Transverse colon (tissue), 3 donors: ENCODE data around the gene SCN8A.

Experiments
- CTCF ChIP-seq, 5 experiments: fragments of 200-600 bp in 3 of 5; fragments of 450-650 bp in 2 of 5; sonication (generic) in 3 of 5; IDR thresholded peaks; 1 replicate in 2 of 5; 2 replicates in 3 of 5; pipeline ENCODE4 v1.5.1; 2016 to 2017; ENCODE audit warnings: antibody characterized with exemption in 5 of 5, inconsistent platforms in 3 of 5, mild to moderate bottlenecking in 2 of 5, moderate library complexity in 1 of 5
- POLR2A ChIP-seq: fragments of 450-650 bp; IDR thresholded peaks from one replicate; pipeline ENCODE4 v1.6.1; 2016; ENCODE audit warnings: antibody characterized with exemption, mild to moderate bottlenecking, moderate library complexity

- TF ChIP-seq CTCF (IDR thresholded peaks at IDR 0.05): no peak
- TF ChIP-seq POLR2A: no peak
Measured at GRCh38 chr12:51755251-51755650, 164.2 kb downstream of the SCN8A start.
